GM15510 (cell line): ENCODE data around the gene SLC6A1.

Source experiments
- POLR2A ChIP-seq: IDR thresholded peaks from 3 replicates; pipeline ENCODE4 v1.6.1; 2011; ENCODE audit warnings: borderline replicate concordance; ENCODE audit not compliant: insufficient read length; ENCODE audit errors: extremely low read depth

SLC6A1 gene

GRCh38 chr3:10992017-10992942, at the start of gene SLC6A1:
Gene SLC6A1, plus strand, starts transcription at chr3:10992748. Its CDS starts 24,464 bp downstream, at chr3:11017212.
- no peak for TF ChIP-seq POLR2A

DNA sequence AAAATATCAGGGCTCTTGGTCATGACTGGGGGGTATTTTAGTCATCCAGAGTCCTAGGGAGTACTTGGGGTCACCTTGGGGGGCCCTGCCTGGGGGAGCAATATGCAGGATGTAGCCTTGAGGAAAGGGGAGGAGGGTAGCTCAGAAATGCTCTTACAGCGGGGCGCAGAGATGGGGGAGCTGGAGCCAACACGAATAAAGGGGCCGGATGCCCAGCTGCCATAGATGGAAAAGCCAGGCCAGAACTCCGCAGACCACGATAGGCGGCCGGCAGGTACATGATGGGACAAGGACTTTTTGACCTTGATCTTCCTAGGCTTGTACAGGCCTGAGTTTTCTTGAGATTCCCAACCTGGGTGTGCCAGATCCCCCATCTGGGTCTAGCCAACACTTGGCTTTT, 47.7 kb upstream of the SLC6A1 start:
- no peak for TF ChIP-seq POLR2A

DNA sequence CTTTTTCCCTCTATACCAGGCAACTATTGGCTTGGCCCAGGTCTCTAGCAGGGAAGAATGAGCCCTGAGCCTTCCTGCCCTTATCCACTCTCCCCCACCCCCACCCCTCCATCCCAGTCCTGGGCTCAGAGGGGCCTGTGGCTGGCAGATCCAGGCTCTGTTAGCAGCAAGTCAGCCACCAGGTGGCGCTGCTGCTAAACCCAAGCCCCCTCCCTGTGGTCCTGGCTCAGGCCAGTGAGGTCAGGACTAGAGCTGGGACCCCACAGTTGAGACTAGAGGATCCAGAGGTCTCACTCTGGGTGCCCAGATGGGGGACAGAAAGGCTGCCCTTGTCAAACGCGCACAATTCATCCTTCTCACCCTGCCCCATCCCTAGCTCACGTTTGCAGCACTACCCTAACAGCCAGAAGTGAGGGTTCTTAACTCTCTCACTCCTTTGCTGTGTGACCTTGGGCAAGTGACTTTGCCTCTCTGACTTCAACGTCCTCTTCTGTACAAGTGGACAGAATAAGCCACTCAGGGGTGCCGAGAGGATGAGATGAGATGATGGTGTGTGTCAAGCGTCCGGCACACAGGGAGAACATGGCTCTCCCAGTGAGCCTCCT, 46.8 kb upstream of the SLC6A1 start:
- TF ChIP-seq POLR2A = no peak

- TF ChIP-seq POLR2A = no peak
Observed at GRCh38 chr3:10946526-10946925, 46.0 kb upstream of the SLC6A1 start.

- TF ChIP-seq POLR2A = no peak
Observed at GRCh38 chr3:10948326-10948725, 44.2 kb upstream of the SLC6A1 start.

DNA sequence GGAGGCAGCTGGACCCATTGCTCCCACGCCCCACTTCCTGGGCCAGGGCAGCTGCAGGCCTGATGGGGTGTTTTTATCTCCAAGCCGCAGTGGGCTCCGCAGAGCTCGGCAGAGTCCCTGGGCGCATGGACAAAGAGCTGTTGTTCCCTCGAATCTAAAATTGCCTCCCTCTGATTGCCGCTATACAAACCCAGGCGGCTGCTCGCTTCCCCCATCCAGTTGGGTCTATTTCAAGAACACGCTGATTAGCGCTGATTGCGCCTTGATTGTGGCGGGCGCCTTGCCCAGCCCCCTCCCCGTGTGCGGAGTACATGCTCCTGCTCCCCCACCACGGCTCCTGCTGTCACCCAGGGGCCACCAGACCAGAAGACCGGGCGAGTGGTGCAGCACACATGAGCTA, 43.4 kb upstream of the SLC6A1 start:
- TF ChIP-seq POLR2A = no peak

DNA sequence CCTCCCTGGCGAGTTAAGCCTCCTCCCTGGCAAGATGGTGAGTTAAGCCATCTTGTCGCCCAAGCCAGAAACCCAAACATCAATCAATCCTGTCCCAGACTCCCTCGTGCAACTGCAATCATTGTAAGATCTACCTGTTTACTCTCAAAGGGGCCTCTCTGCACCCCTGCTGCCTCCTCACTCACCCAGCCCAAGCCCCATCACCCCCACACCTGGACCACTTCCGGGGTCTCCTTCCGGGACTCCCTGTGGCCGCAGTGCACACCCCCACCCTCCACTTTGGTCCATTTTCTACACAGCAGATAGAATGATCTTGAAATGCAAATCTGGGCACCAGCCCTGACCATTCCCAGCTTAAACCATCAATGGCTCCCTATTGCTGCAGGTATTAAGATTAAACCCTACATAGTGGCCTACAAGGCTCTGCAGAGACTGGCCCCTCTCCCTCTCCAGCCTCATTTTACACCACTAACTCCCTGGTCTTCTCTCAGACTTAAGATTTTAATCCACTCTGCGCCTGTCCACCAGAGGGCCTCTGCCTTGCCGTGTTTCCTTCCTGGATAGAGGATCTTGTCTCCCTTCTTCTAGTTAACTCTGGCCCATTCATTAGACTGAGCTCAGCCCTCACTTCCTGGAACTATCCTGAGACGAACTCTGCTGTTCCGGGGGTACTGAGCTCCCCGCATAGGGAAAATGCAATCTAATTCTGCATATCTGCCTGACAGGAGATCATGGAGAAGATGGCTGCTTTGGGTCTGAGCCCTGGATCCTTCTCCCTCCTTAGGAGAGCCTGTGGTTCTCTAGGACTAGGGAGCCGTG, 41.9 kb upstream of the SLC6A1 start:
- TF ChIP-seq POLR2A = no peak

GRCh38 chr3:10951295-10951926, 41.1 kb upstream of the SLC6A1 start:
- TF ChIP-seq POLR2A = no peak

- TF ChIP-seq POLR2A = no peak
Observed at GRCh38 chr3:10952525-10952924, 40.0 kb upstream of the SLC6A1 start.

DNA sequence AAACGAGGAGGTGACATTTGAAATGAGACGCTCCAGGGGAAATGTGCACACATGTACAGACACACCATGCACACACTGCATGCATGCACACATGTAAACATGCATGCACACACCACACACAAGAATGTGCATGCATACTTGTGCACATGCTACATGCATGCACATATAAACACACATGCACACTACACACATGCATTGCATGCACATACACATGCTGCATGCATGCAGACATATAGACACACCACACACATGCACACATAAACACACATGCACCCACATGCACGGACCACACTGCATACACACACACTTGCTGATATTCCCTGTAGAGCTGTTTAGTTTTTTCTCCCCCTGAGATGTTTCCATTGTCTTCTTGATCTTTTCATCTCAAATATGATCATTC, 37.8 kb upstream of the SLC6A1 start:
- TF ChIP-seq POLR2A = no peak

DNA sequence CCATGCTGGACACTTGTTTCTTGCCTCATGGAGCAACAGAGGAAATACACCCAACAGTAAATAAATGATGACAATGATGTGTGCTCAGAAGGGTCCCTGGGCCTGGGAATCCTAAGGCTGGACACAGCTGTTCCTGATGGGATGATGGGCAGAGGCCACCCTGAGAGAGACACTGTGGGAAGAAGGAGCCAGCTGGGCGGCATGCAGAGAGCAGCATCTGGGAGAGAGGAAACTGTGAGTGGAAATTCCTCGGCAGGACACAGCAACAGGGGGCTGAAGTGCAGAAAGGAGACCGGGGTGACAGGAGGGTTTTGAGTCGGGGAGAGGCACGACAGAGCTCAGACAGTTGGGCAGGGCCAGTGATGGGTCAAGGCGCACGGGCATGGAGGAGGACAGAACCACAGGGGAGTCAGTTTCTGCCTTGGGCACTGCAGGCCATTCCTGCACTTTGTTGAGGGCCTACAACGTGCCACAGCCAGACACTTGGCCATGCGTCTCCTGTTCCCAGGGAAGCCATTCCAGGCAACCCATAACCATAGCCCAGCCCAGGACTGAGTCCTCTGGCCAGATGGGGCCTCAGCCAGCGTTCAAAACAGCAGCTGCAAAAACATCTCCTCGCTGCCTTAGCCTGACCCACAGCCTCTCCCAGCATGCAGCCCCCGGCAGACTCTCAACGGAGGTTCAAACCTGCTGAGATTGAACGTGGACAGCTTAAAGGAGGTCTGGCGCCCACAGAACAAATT, 36.7 kb upstream of the SLC6A1 start:
- no peak for TF ChIP-seq POLR2A

DNA sequence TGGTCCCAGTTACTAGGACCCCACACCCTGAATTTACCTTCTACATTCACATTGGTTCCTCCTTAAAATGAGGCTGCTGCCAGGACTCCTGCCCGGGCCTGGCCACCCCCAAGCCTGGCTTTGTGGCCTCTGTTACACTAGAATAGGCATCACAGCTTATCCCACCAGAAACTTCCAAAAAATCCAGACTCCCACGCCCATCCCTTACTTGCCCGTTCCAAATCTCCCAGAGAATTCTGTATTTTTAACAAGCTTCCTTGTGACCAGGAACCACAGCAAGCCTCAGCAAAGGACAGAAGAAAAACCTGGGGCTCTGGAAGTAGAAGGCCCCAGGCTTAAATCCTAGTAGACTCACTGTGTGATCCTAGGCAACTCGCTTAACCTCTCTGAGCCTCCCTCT, 36.0 kb upstream of the SLC6A1 start:
- TF ChIP-seq POLR2A = no peak

DNA sequence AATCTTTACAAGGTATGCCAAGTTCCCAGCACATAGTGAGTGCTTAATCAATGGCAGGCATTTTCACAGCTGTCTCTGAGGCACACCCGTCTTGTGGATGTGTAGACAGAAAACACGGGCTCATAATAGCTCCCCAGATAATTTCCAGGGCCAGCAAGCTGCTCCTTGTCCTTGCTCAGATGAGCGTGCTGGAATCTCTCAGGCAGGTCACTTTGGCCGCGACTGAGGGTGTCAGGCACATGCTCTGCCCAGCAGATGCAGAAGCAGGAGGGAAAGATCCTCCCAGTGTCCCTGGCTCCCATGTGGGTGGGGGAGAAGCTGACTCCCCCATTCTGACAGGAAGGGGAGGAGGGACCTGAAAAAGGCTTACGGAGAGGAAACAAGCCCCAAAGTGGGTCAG, 35.6 kb upstream of the SLC6A1 start:
- TF ChIP-seq POLR2A = no peak

DNA sequence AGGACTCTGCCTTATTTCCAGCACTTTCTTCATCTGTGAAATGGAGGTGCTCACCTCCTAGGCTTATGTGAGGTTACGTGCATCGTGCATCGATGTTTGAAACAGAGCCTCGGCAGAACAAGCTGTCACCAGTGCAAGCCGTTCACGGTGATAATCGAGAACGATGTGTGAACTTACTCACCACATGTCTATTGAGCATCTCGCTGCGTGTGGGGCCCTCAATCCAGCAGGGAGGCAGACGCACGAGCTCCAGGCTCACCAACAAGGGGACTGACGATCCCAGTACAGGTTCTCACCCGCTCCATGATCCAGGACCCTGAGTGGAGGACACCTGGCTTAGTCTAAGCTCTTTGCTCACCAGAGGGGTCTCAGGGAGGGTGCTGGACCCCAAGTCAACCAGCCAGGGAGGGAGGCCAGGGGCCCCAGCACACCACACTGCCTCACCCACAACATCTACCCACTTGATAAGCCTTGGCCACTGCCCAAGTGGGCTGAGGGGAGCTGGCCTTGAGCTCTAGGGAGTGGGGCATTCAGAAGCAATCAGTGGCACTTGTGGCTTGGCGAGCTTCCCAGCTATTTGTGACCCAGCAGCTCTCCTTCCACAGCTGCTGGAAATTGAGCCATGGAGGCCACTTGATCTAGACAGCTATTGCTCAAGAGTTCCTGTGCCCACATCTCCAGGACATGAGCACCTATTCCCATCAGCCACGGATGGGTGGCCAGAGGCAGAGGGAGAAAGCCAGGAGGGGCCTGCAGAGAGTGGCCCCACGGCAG, 34.4 kb upstream of the SLC6A1 start:
- no peak for TF ChIP-seq POLR2A

DNA sequence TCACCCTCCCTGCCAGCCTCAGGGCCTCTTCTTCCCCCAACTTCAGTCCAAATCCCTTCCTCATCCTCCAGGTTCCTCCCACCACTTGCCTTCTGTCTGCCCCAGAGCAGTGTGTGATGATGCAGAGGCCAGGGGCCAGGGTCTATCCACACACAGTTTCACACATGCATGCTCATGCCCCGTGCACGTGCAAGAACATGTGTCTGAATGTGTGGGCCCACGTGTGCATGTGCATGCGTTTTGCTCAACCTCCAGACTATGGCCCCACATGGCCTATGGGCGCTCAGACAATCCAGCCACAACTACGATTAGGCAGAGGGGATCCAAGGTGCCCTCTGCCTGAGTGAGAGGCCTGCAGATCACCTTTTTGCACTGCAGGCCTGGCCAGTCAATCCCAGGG, 32.3 kb upstream of the SLC6A1 start:
- TF ChIP-seq POLR2A = no peak
